Upper lobe of right lung (tissue), 1 donor: ENCODE measurements around the gene ASIC3. TPM values are rescaled to one million over a fixed set of nuclear protein-coding genes. Genes with fewer than 3 reads are reported as not detected.

ENCODE experiments used
- ATAC-seq: fragments of 200-7000 bp; cut with Tn5 transposase; one replicate; pipeline ENCODE4 v1.9.1; 2020; ENCODE audit warnings: mild to moderate bottlenecking, moderate library complexity
- DNase-seq: peaks from one replicate; pipeline ENCODE4 v3.0.0-alpha.2; 2020
- H3K27ac ChIP-seq: fragments of 200-600 bp; one replicate; pipeline ENCODE4 v1.8.0; 2022
- H3K27me3 ChIP-seq: fragments of 200-600 bp; one replicate; pipeline ENCODE4 v1.8.0; 2022; ENCODE audit warnings: mild to moderate bottlenecking
- H3K36me3 ChIP-seq: fragments of 200-600 bp; one replicate; pipeline ENCODE4 v1.8.0; 2022
- H3K4me1 ChIP-seq: fragments of 200-600 bp; one replicate; pipeline ENCODE4 v1.8.0; 2022
- H3K4me3 ChIP-seq: fragments of 200-600 bp; one replicate; pipeline ENCODE4 v1.8.0; 2022; ENCODE audit warnings: mild to moderate bottlenecking
- H3K9me3 ChIP-seq: fragments of 200-600 bp; one replicate; pipeline ENCODE4 v1.8.0; 2022
- intact Hi-C: fragments of 100-400 bp; cut with DNase I; formaldehyde crosslinking; loops from one replicate; pipeline ENCODE4 v1.11.0; 2022
- total RNA-seq: library from RNA; stranded (reverse); fragmentation: NEBNext Ultra II Directional; extraction: Animal tissue kit (Norgen Biotek cat#: 25700); gene quantifications from one replicate; pipeline ENCODE4 v1.2.1, GENCODE V29; 2021
- TF ChIP-seq, protein P1 (sequence below): fragments of 200-600 bp; IDR thresholded peaks from one replicate; pipeline ENCODE4 v1.8.0; 2022; ENCODE audit warnings: antibody characterized with exemption
- donor health status: DM: no; HTN: yes; CAD: no; lungs with severe emphysema.

Gene ASIC3
- total RNA-seq, 1 donor from 2014 or later: 2.6 TPM

- no peak for ATAC-seq
- no peaks in the 10 kb centered on the region for H3K27me3 ChIP-seq
- no peaks in the 10 kb centered on the region for H3K36me3 ChIP-seq
- peaks cover 14% of the 10 kb centered on the region for H3K4me1 ChIP-seq
- H3K9me3 ChIP-seq: no peaks in the 10 kb centered on the region
- no peak for DNase-seq
- TF ChIP-seq, protein P1, sequence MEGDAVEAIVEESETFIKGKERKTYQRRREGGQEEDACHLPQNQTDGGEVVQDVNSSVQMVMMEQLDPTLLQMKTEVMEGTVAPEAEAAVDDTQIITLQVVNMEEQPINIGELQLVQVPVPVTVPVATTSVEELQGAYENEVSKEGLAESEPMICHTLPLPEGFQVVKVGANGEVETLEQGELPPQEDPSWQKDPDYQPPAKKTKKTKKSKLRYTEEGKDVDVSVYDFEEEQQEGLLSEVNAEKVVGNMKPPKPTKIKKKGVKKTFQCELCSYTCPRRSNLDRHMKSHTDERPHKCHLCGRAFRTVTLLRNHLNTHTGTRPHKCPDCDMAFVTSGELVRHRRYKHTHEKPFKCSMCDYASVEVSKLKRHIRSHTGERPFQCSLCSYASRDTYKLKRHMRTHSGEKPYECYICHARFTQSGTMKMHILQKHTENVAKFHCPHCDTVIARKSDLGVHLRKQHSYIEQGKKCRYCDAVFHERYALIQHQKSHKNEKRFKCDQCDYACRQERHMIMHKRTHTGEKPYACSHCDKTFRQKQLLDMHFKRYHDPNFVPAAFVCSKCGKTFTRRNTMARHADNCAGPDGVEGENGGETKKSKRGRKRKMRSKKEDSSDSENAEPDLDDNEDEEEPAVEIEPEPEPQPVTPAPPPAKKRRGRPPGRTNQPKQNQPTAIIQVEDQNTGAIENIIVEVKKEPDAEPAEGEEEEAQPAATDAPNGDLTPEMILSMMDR: no peak
- H3K27ac ChIP-seq: no peak overlapping the region
- intact Hi-C loops: no loop called here
- no peak overlapping the region for H3K4me3 ChIP-seq
Measured at GRCh38 chr7:151053096-151053495, 4.8 kb downstream of the ASIC3 start.

DNA sequence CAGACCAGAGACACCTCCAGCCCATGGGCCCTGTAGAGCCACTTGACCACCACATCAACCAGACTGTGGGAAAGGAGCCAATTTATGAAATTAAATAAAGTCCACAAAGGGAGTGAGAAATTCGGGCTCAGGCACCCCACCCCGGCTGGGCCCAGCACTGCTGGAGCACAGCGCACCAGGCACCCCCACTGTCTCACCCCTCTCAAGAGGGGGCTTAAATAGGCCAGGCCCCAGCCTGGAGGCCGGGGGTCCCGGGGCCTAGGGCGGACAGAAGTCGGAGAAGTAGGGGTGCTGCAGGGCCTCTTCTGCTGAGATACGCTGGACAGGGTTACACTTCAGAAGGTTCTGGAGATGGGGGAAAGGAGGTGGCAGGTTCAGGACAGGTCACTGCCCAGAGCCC is 5.4 kb downstream of the ASIC3 start:
- Histone ChIP-seq H3K36me3 (no peaks in the 10 kb centered on the region), H3K9me3 (no peaks in the 10 kb centered on the region), H3K4me1 (peaks cover 19% of the 10 kb centered on the region), H3K4me3 (no peak overlapping the region), H3K27ac (no peak overlapping the region), H3K27me3 (no peaks in the 10 kb centered on the region)
- DNase-seq (no peak), ATAC-seq (no peak)
- intact Hi-C loops: no loop called here
- TF ChIP-seq, protein P1: no peak

GRCh38 chr7:151056283-151056665 is 7.9 kb downstream of the ASIC3 start:
- ATAC-seq (no peak), DNase-seq (no peak)
- intact Hi-C loops: no loop called here
- Histone ChIP-seq H3K4me1 (peaks cover 29% of the 10 kb centered on the region), H3K36me3 (no peaks in the 10 kb centered on the region), H3K27me3 (no peaks in the 10 kb centered on the region), H3K4me3 (no peak overlapping the region), H3K9me3 (no peaks in the 10 kb centered on the region), H3K27ac (no peak overlapping the region)
- TF ChIP-seq, protein P1: no peak

DNA sequence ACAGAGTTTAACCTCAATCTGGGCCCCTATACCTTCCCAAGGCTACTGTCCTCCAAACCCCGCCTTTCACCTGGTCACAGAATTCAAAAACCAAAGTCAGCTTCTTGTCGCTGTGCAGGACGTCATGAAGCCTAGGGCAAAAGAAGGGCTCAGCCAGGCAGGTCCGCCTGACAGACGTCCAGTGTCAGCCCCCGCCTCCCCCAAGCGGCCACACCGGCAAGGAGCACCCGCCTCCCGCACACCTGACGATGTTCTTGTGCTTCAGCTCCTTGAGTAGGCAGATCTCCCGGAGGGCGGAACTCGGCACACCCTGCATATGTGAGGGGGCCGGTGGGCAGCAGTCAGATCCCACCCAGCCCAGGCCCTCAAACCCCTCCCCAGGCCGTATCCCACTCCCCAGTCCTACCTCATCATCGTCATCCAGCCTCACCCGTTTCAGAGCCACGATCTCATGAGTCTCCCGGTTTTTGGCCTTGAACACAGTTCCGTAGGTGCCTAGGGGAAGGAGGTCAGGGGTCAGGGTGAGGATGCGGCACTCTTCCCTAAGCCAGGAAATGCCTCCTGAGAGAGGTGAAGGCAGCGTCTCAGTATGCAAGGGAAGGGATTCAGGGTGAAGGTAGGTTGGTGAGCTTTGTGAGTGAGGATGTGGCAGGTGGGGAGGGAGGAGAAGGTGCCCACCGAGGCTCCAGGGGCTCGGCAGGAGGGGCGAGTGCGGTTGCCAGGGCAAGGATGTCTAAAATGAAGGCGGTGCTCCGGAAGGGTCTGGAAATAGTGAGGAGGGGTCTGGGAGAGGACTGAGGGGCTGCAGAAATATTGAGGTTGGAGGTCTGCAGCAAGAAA is 8.6 kb downstream of the ASIC3 start:
- Histone ChIP-seq H3K4me3 (peak overlapping the region; percentile 84), H3K9me3 (no peaks in the 10 kb centered on the region), H3K36me3 (no peaks in the 10 kb centered on the region), H3K4me1 (peaks cover 35% of the 10 kb centered on the region), H3K27me3 (no peaks in the 10 kb centered on the region), H3K27ac (peak overlapping the region; percentile 98)
- no peak for DNase-seq
- intact Hi-C loops: no loop called here
- TF ChIP-seq, protein P1: no peak
- ATAC-seq: no peak

GRCh38 chr7:151057506-151057988 is 9.2 kb downstream of the ASIC3 start, which contains the start of gene CDK5:
Gene CDK5, minus strand, starts transcription at chr7:151057897. Its CDS starts 49 bp downstream, at chr7:151057848.
- Histone ChIP-seq H3K4me3 (peak within 1 kb of the TSS; percentile 84), H3K27ac (peak within 1 kb of the TSS; percentile 98), H3K27me3 (no peaks in the 10 kb centered on the region), H3K4me1 (peaks cover 36% of the 10 kb centered on the region), H3K36me3 (no peaks in the 10 kb centered on the region), H3K9me3 (no peaks in the 10 kb centered on the region)
- no peak for ATAC-seq
- no peak for DNase-seq
- TF ChIP-seq, protein P1: no peak
- intact Hi-C loops: no loop called here
